OCI-LY7 (cell line): ENCODE measurements around the gene ERCC6. TPM values are rescaled to one million over a fixed set of nuclear protein-coding genes. Genes with fewer than 3 reads are reported as not detected.

Experiments used
- BruUV-seq: library from RNA; stranded (reverse); fragments of 400-500 nt; replicated peaks from 2 replicates; lab custom pipeline; 2021; lab: Mats Ljungman, UMichigan
- CTCF ChIA-PET: fragments of 300-600 bp; sonication (Branson Sonifier 250); formaldehyde crosslinking; loops from one replicate; lab custom pipeline; 2022; ENCODE audit warnings: antibody characterized with exemption; ENCODE audit not compliant: unreplicated experiment; lab: Charles Lee
- POLR2A ChIA-PET: fragments of 300-600 bp; sonication (Branson Sonifier 250); formaldehyde crosslinking; loops from one replicate; lab custom pipeline; 2022; ENCODE audit warnings: antibody characterized with exemption; lab: Charles Lee
- DNase-seq: peaks from one replicate; pipeline ENCODE4 v3.0.0-alpha.2; 2015; ENCODE audit warnings: low spot score
- H2AFZ ChIP-seq: fragments of 200-600 bp; sonication (generic), shearing (Covaris generic); 2 replicates; pipeline ENCODE4 v1.6.1; 2014; ENCODE audit warnings: mild to moderate bottlenecking, antibody characterized with exemption, low read length, moderate library complexity
- H3K27ac ChIP-seq: fragments of 200-600 bp; sonication (generic); 2 replicates; pipeline ENCODE4 v1.5.1; 2014; ENCODE audit warnings: mixed run types, low read depth, mild to moderate bottlenecking, moderate library complexity, low read length, inconsistent platforms; ENCODE audit not compliant: poor library complexity, severe bottlenecking
- H3K36me3 ChIP-seq: fragments of 200-600 bp; sonication (generic); 2 replicates; pipeline ENCODE4 v1.6.1; 2014; ENCODE audit warnings: mild to moderate bottlenecking, antibody characterized with exemption, low read length, moderate library complexity, mixed read lengths; ENCODE audit not compliant: insufficient read depth
- H3K4me1 ChIP-seq: fragments of 200-600 bp; sonication (generic); 2 replicates; pipeline ENCODE4 v1.5.1; 2014; ENCODE audit warnings: mild to moderate bottlenecking, low read length; ENCODE audit not compliant: insufficient read depth, poor library complexity, severe bottlenecking
- H3K4me2 ChIP-seq: fragments of 200-600 bp; sonication (generic); 2 replicates; pipeline ENCODE4 v1.6.1; 2014; ENCODE audit warnings: mild to moderate bottlenecking, low read length
- H3K4me3 ChIP-seq: fragments of 200-600 bp; sonication (generic); 2 replicates; pipeline ENCODE4 v1.5.1; 2014; ENCODE audit warnings: mild to moderate bottlenecking, low read depth, low read length; ENCODE audit not compliant: poor library complexity, severe bottlenecking
- H3K79me2 ChIP-seq: fragments of 200-600 bp; sonication (generic); 2 replicates; pipeline ENCODE4 v1.6.1; 2016; ENCODE audit warnings: low read depth, mild to moderate bottlenecking, low read length, moderate library complexity, mixed read lengths; ENCODE audit not compliant: insufficient read depth
- H3K9me2 ChIP-seq: fragments of 200-600 bp; sonication (generic); 2 replicates; pipeline ENCODE4 v1.6.1; 2016; ENCODE audit warnings: mild to moderate bottlenecking, low read length, mixed read lengths; ENCODE audit not compliant: insufficient read depth
- H3K9me3 ChIP-seq: fragments of 200-600 bp; sonication (generic); 2 replicates; pipeline ENCODE4 v1.6.1; 2014; ENCODE audit warnings: mild to moderate bottlenecking, mixed run types, low read length, mixed read lengths
- H4K20me1 ChIP-seq: fragments of 200-600 bp; sonication (generic); 2 replicates; pipeline ENCODE4 v1.6.1; 2014; ENCODE audit warnings: mild to moderate bottlenecking, antibody characterized with exemption, low read length, moderate library complexity, mixed read lengths; ENCODE audit not compliant: insufficient read depth
- CTCF ChIP-seq: fragments of 200-600 bp; sonication (generic); conservative IDR thresholded peaks from 2 replicates; pipeline ENCODE4 v1.5.1; 2014; ENCODE audit warnings: mild to moderate bottlenecking, antibody characterized with exemption, low read length, moderate library complexity, mixed read lengths
- EZH2phosphoT487 ChIP-seq: fragments of 200-600 bp; sonication (generic); IDR thresholded peaks from 2 replicates; pipeline ENCODE4 v1.6.1; 2018; ENCODE audit warnings: low read depth, borderline replicate concordance, mild to moderate bottlenecking, mixed run types, antibody characterized with exemption, low read length, moderate library complexity, mixed read lengths
- intact Hi-C: fragments of 100-400 bp; cut with micrococcal nuclease; formaldehyde crosslinking; loops from one replicate; pipeline ENCODE4 v1.10.0; 2022; ENCODE audit not compliant: unreplicated experiment
- total RNA-seq, 2 experiments: library from RNA; depleted of rRNA in 1 of 2; stranded (reverse); fragments of >200 nt in 1 of 2; shearing (Covaris generic) in 1 of 2; gene quantifications; 2 replicates each; pipeline ENCODE4 v1.2.3, GENCODE V29; 2014 to 2022

ERCC6 gene
- total RNA-seq, 2 experiments from 2014 or later: 7.8 to 25.7 TPM

DNA sequence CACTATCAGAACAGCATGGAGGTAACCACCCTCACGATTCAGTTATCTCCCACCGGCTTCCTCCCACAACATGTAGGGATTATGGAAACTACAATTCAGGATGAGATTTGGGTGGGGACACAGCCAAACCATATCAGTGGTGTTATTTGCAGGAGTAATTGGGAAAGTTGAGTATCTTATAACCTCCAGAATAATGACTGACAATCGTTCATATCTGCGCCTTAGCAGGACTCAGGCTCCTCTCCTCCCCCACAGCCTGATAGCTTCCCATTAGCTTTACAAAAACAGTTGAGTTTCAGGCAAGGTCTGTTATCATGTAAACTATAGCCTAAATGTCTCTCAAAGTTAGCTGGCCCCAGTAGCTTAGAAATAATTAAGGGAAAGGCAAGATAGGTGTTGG is 3.4 kb upstream of the ERCC6 start:
- ChIA-PET CTCF (no interaction called here), POLR2A (no interaction called here)
- Histone ChIP-seq H4K20me1 (no peaks in the 10 kb centered on the region), H3K9me2 (no peaks in the 10 kb centered on the region), H3K79me2 (peaks cover 6% of the 10 kb centered on the region; the same call in 1 of the 2 replicates), H3K36me3 (no peaks in the 10 kb centered on the region), H3K4me2 (no peak overlapping the region), H3K4me3 (no peak overlapping the region), H3K9me3 (peaks cover 5% of the 10 kb centered on the region; the same call in 1 of the 2 replicates), H3K27ac (no peak overlapping the region), H2AFZ (no peak overlapping the region), H3K4me1 (peaks cover 14% of the 10 kb centered on the region)
- TF ChIP-seq EZH2phosphoT487: no peak
- no peak for TF ChIP-seq CTCF
- intact Hi-C loops: no loop called here
- no peak for DNase-seq
- no TSS peak for BruUV-seq

- intact Hi-C loops: no loop called here
- ChIA-PET CTCF (no interaction called here), POLR2A (no interaction called here)
Observed at GRCh38 chr10:49541762-49542161, 2.8 kb upstream of the ERCC6 start.

More at GRCh38 chr10:49541762-49542161, 2.8 kb upstream of the ERCC6 start:
- no peak overlapping the region for H3K4me2 ChIP-seq
- no peak overlapping the region for H2AFZ ChIP-seq
- H3K9me3 ChIP-seq: peaks cover 5% of the 10 kb centered on the region; the same call in 1 of the 2 replicates
- H3K4me1 ChIP-seq: peaks cover 14% of the 10 kb centered on the region
- H4K20me1 ChIP-seq: no peaks in the 10 kb centered on the region
- no peak overlapping the region for H3K4me3 ChIP-seq
- no TSS peak for BruUV-seq
- TF ChIP-seq EZH2phosphoT487: no peak
- no peak for TF ChIP-seq CTCF
- H3K79me2 ChIP-seq: peaks cover 6% of the 10 kb centered on the region; the same call in 1 of the 2 replicates
- no peak overlapping the region for H3K27ac ChIP-seq
- no peaks in the 10 kb centered on the region for H3K36me3 ChIP-seq
- DNase-seq: no peak
- H3K9me2 ChIP-seq: no peaks in the 10 kb centered on the region
